Cardiac muscle cell (in vitro differentiated cells and primary cell): ENCODE results near the gene PPARA. TPM values are rescaled to one million over a fixed set of nuclear protein-coding genes. Genes with fewer than 3 reads are reported as not detected.
A peak's percentile ranks its signal among the peaks of the same experiment; 100 is the strongest.

Experiments used
- DNase-seq, 2 donors: peaks; one replicate each; pipeline versions ENCODE4 v3.0.0 to v3.0.0-alpha.2; 2010 to 2017; ENCODE audit warnings: low read depth in 1 of 2, low spot score in 1 of 2
- H3K27ac ChIP-seq: fragments of 200-600 bp; sonication (generic); 2 replicates; pipeline ENCODE4 v1.5.1; 2016
- H3K27me3 ChIP-seq: fragments of 200-600 bp; sonication (generic); 2 replicates; pipeline ENCODE4 v1.6.0; 2016; ENCODE audit warnings: control low read depth
- H3K36me3 ChIP-seq: fragments of 200-600 bp; sonication (generic); 2 replicates; pipeline ENCODE4 v1.5.1; 2016; ENCODE audit warnings: control low read depth
- H3K4me1 ChIP-seq: fragments of 200-600 bp; sonication (generic); 2 replicates; pipeline ENCODE4 v1.8.1; 2017; ENCODE audit warnings: low read depth, mild to moderate bottlenecking, mixed run types
- H3K4me3 ChIP-seq: fragments of 200-600 bp; sonication (generic); 2 replicates; pipeline ENCODE4 v1.5.1; 2016; ENCODE audit warnings: mild to moderate bottlenecking
- H3K9me3 ChIP-seq: fragments of 200-600 bp; sonication (generic); 2 replicates; pipeline ENCODE4 v1.5.1; 2017; ENCODE audit warnings: low read depth, mild to moderate bottlenecking, control low read depth
- CTCF ChIP-seq: IDR thresholded peaks from 2 replicates; pipeline ENCODE4 v1.5.1; 2012; ENCODE audit warnings: low read depth, mild to moderate bottlenecking, low read length
- polyA plus RNA-seq: library from polyadenylated mRNA; unstranded; fragments of >200 nt; fragmentation: Nextera tagmentation; extraction: Ambion mirVana; gene quantifications from 2 replicates; pipeline ENCODE4 v1.2.1, GENCODE V29; 2016
- total RNA-seq: library from RNA; depleted of rRNA; stranded (reverse); fragments of >200 nt; gene quantifications from 2 replicates; pipeline ENCODE4 v1.2.3, GENCODE V29; 2016

Gene PPARA
- total and polyA plus RNA-seq, 2 experiments from 2014 or later, result 11.8 to 25.1 TPM

- no peak for TF ChIP-seq CTCF
- Histone ChIP-seq H3K9me3 (no peaks in the 10 kb centered on the region), H3K4me3 (peak within 1 kb of the TSS; percentile 75), H3K27me3 (peaks cover 18% of the 10 kb centered on the region), H3K36me3 (peaks cover 3% of the 10 kb centered on the region), H3K27ac (no peak within 1 kb of the TSS), H3K4me1 (peaks cover 9% of the 10 kb centered on the region)
- DNase-seq, result peak; percentile 90 to 94
Measured at GRCh38 chr22:46267431-46268279, 117.3 kb downstream of the PPARA start, which contains the start of gene TTC38. TSS of gene TTC38 (plus strand) at chr22:46268008. CDS start at chr22:46268040, 32 bp downstream.

GRCh38 chr22:46269564-46269963 is 119.2 kb downstream of the PPARA start:
- H3K4me1 ChIP-seq, result peaks cover 9% of the 10 kb centered on the region
- TF ChIP-seq CTCF, result no peak
- H3K36me3 ChIP-seq, result peaks cover 7% of the 10 kb centered on the region
- H3K4me3 ChIP-seq, result no peak overlapping the region
- H3K27ac ChIP-seq, result no peak overlapping the region
- no peaks in the 10 kb centered on the region for H3K27me3 ChIP-seq
- H3K9me3 ChIP-seq, result no peaks in the 10 kb centered on the region
- no peak for DNase-seq

GRCh38 chr22:46272196-46272595 is 121.9 kb downstream of the PPARA start:
- no peak for TF ChIP-seq CTCF
- Histone ChIP-seq H3K9me3 (no peaks in the 10 kb centered on the region), H3K4me1 (peaks cover 5% of the 10 kb centered on the region), H3K4me3 (no peak overlapping the region), H3K27me3 (no peaks in the 10 kb centered on the region), H3K27ac (no peak overlapping the region), H3K36me3 (peaks cover 21% of the 10 kb centered on the region)
- no peak for DNase-seq

GRCh38 chr22:46272762-46273431 is 122.6 kb downstream of the PPARA start:
- TF ChIP-seq CTCF, result no peak
- no peak for DNase-seq
- peaks cover 21% of the 10 kb centered on the region for H3K36me3 ChIP-seq
- H3K27ac ChIP-seq, result no peak overlapping the region
- H3K4me3 ChIP-seq, result no peak overlapping the region
- no peaks in the 10 kb centered on the region for H3K9me3 ChIP-seq
- H3K4me1 ChIP-seq, result peaks cover 3% of the 10 kb centered on the region
- no peaks in the 10 kb centered on the region for H3K27me3 ChIP-seq

- no peak for DNase-seq
- Histone ChIP-seq H3K36me3 (peaks cover 25% of the 10 kb centered on the region), H3K27me3 (no peaks in the 10 kb centered on the region), H3K9me3 (no peaks in the 10 kb centered on the region), H3K27ac (no peak overlapping the region), H3K4me1 (no peaks in the 10 kb centered on the region), H3K4me3 (no peak overlapping the region)
- TF ChIP-seq CTCF, result no peak
Measured at GRCh38 chr22:46273432-46274148, 123.3 kb downstream of the PPARA start.
